HG02798 (cell line): Measurements from ENCODE around the gene KLHL22.
"Not testable (repeated sequence)": the region's sequence is repeated elsewhere in the genome, so short reads cannot be mapped to it uniquely, and the experiment has no call there.

Experiments
- ATAC-seq: cut with Tn5 transposase; IDR thresholded peaks from one replicate; pipeline ENCODE4 v1.9.1; 2021; ENCODE audit warnings: mild to moderate bottlenecking; ENCODE audit not compliant: unreplicated experiment, poor library complexity

Gene KLHL22

GRCh38 chr22:20424932-20425565 lies 70.5 kb downstream of the KLHL22 start:
- no peak for ATAC-seq

- no peak for ATAC-seq
Observed at GRCh38 chr22:20424568-20424931, 71.0 kb downstream of the KLHL22 start.

GRCh38 chr22:20423906-20424551 lies 71.6 kb downstream of the KLHL22 start:
- ATAC-seq, result no peak

GRCh38 chr22:20423008-20423905 lies 72.3 kb downstream of the KLHL22 start:
- no peak for ATAC-seq

GRCh38 chr22:20422271-20423007 lies 73.2 kb downstream of the KLHL22 start:
- ATAC-seq, result no peak

GRCh38 chr22:20421507-20421874 lies 74.1 kb downstream of the KLHL22 start:
- ATAC-seq, result no peak

- no peak for ATAC-seq
Observed at GRCh38 chr22:20420157-20420842, 75.3 kb downstream of the KLHL22 start.

GRCh38 chr22:20419664-20419951 lies 76.0 kb downstream of the KLHL22 start:
- ATAC-seq, result no peak

GRCh38 chr22:20418211-20418788 lies 77.3 kb downstream of the KLHL22 start:
- ATAC-seq, result no peak

- not testable (repeated sequence) for ATAC-seq
Observed at GRCh38 chr22:20415699-20416098, 79.9 kb downstream of the KLHL22 start.

- not testable (repeated sequence) for ATAC-seq
Observed at GRCh38 chr22:20415241-20415640, 80.4 kb downstream of the KLHL22 start.

GRCh38 chr22:20414450-20414849 lies 81.1 kb downstream of the KLHL22 start:
- ATAC-seq, result no peak

- ATAC-seq, result no peak
Observed at GRCh38 chr22:20414059-20414440, 81.5 kb downstream of the KLHL22 start.

GRCh38 chr22:20413217-20414058 lies 82.2 kb downstream of the KLHL22 start:
- ATAC-seq, result no peak

GRCh38 chr22:20412474-20413216 lies 83.0 kb downstream of the KLHL22 start:
- no peak for ATAC-seq

GRCh38 chr22:20409385-20409784 lies 86.2 kb downstream of the KLHL22 start:
- ATAC-seq, result not testable (repeated sequence)

GRCh38 chr22:20408891-20409290 lies 86.7 kb downstream of the KLHL22 start:
- no peak for ATAC-seq

GRCh38 chr22:20407829-20408228 lies 87.8 kb downstream of the KLHL22 start:
- no peak for ATAC-seq
